Germinal center (tissue), 1 donor: ENCODE results near the gene ADCY7.

Experiments
- DNase-seq: peaks from one replicate; pipeline ENCODE4 v3.0.0; 2012; ENCODE audit warnings: mixed read lengths, low spot score

ADCY7 gene

DNA sequence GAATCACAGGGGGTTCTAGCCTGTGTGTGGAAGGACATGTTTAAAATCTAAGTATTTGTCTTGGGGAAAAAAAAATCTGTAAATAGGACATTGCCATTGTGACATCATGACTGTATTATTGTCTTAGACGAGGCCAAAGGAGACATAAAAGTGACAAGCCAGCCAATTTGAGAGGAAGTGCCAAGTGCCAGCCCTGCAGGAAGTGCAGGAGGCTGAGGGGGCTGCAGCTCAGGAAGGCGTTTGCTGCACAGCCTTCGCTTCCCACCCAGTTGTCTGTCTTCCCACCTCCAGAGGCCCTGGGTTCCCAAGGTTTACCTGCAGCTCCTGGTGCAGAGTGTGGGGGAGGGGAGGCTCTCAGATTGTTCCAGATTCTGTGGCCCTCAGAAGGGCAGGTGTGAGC lies 1.3 kb downstream of the ADCY7 start:
- DNase-seq: no peak

DNA sequence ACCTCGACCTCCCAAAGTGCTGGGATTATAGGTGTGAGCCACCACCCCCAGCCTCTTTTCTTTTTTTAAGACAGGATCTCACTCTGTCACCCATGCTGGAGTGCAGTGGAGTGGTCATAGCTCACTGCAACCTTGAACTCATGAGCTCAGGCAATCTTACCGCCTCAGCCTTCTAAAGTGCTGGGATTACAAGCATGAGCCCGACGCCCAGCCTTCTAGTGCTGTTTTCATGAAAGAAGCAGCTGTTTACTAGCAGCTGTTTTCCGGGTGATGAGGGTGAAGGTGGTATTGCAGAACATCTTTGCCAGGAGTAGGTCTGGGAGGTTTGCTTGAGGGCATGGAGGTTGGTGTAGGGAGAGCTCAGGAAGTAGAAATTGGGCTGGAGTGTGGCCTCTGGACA lies 2.0 kb downstream of the ADCY7 start:
- no peak for DNase-seq

DNA sequence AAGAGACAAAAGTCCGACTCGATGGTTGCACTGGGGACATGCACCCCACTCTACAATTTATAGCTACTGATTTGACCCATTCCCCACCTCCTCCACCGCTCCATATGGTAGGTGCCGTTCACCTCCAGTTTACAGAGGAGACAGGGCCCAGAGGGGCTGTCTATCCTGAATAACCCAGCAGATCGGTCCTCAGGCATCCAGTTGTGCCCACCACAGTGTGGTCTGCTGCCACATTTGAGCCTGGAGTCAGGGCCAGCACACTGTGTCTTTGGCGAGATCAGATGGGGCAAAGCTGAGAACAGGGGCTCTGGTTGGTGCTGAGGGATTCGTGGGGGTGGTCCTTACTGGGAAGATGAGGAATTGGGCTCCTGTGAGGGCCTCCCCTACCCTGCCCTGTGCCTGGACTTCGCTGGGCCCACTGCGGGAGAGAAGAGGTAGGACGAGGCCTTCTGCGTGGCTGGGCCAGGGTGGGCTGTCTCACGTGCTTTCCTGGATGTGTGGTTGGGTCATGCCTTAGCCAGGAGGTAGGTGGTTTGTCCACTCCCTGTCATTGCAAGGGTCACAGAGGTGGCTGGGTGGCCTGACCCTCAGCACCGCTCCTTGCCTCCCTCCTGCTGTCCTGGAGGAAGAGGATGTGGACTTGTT lies 2.8 kb downstream of the ADCY7 start:
- no peak for DNase-seq

DNA sequence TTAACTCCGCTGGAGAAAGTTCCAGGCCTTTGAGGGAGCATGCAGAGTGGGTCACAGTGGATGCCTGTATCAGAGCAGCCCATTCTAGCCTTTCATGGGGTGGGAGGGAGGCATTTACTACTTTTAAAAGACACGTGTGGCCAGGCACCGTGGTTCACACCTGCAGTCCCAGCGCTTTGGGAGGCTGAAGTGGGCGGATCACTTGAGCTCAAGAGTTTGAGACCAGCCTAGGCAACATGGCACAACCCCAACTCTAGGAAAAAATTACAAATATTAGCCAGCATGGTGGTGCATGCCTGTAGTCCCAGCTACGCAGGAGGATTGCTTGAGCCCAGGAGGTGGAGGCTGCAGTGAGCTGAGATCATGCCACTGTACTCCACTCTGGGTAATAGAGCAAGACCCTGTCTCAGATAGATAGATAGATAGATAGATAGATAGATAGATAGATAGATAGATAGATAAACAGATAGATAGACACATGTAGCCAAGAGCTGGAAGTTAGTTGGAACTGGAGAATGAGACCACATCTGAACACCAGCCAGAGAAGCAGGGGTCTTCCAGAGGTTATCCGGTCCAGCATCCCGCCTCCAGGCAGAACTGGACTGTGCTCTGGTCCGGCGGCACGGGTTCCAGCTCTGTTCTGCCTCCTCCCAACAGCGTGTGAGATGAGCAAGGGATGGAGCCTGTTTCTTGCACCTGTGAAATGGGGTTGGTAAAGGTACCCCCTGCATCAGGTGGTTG lies 3.6 kb downstream of the ADCY7 start:
- DNase-seq: no peak

DNA sequence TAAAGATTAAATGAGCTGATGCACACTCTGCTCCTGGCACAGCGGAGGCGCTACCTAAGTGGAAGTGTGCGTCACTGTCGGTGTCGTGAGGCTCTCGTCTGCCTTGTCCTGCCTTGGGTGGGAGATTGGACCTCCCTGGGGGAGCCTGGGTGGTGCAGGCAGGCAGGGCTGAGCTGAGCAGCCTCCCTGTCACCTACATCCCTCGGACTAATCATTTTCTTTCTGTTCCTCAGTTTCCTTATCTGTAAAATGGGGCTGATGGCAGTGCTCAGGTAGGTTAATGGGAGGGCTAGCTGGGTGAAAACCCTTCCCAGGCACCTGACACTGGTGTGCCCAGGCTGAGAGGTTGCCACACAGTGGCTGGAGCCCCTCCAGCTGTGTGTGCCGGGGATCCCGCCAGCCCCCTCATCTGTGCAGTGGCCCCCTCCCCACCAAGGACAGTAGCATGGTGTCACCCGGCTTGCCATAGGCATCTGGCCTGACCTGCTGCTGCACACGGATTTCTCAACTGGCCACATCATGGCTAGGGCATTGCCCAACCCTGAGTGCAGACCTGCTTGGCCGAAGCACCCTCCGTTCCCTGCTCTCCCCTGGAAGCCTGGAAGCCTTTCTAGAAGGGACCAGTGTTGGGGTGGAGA lies 4.3 kb downstream of the ADCY7 start:
- DNase-seq: no peak

DNA sequence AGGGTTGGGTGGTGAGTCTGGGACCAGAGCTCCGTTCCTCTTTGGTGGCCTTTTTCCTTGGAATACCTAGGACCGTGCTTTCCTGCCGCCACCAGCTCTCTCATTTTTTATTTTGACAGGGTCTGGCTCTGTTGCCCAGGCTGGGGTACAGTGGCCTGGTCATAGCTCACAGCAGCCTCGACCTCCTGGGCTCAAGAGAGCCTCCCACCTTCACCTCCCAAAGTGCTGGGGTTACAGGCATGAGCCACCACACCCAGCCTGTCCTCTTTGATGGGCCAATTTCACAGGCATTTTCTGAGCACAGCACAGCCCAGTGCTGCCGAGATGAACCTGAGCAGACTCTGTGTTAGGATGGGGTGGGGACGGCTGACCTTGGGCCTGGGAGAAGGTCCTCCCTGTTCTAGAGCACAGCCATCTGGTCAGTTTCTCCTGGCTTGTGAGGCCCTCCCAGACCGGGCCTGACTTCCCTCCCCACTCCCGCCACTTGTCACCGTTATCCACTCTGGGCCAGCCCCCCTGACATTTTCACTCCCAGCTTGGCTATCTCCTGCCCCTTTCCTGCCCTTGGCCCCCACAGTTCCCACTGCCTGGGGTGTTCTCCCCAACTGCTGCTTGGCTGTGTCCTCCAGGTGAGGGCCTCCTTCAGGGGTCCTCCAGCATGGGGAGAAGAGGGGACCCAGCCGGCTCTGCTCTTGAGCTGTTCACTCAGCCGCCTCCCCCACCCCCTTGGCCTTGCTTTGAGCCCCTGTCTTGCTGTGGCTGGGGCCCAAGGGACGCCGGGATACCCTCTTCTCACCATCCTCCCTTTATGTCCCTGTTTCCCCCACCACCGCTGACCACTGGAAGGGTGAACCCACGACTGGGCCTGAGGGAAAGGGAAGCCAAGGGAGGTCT lies 5.0 kb downstream of the ADCY7 start:
- no peak for DNase-seq

DNA sequence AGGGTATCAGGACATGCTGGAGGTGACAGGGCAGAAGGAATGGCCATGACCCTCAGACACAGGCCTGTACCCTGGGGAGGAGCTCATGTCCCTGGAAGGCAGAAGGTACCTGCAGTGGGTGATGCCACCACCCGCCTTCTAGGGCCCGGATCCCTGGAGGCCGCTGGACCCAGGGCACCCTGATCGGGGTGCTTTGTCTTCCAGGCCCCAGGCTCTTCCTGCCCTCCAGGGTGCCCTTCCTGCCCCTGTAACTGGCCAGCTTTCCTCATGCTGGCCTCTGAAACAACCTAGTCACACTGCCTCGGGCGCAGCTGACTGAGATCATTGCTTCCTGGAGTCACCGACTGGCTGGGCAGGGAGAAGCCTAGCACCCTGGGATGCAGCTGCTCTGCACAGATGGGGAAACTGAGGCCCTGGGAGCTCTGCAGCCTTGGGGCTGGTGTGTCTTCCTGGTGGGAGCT lies 5.8 kb downstream of the ADCY7 start:
- DNase-seq: no peak

DNA sequence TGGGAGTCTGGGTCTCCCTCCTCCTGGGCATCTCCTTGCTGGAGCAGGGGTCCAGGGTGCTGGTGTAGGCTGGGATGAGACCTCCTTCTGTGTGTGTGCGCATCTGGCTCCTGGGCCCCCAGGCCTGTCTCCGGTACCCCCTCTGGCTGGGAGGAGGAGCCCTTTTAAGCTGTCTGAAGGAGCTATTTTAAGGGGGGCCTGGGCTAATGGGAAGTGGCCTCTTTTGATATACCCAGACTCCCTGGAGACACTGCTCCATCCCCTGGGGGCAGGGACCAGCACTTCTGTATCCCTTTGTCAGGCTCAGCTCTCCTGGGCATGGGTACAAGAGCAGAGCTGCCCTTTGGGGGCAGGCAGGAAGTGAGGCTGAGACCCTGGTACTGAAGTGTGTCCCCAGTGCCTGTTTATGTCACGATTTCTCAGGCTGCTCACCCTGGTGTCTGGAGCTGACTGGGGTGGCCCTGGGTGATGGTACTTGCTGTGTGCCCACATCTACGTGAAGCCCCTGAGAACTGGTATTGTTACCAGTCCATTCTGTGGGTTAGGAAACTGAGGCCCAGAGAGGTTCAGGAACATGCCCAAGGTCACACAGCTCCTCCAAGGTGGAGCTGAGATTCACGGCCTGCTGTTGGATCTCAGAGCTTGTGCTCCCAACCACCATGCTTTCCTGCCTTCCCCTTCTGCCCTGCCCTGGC lies 6.5 kb downstream of the ADCY7 start:
- no peak for DNase-seq

DNA sequence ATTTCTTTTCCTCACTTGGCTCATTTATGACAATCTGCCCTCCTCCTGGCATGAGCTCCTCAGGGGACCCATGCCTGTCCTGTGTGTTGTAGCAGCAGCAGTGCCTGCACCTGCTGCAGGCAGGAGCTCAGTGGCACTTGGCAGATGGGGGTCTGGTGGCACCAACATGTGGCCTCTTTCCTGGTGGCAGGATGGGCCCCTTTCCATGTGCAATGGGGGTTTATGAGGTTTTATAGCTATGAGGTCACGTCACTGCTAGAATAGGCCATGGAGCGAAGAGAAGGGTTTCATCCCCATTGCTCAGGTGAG lies 7.0 kb downstream of the ADCY7 start:
- no peak for DNase-seq

DNA sequence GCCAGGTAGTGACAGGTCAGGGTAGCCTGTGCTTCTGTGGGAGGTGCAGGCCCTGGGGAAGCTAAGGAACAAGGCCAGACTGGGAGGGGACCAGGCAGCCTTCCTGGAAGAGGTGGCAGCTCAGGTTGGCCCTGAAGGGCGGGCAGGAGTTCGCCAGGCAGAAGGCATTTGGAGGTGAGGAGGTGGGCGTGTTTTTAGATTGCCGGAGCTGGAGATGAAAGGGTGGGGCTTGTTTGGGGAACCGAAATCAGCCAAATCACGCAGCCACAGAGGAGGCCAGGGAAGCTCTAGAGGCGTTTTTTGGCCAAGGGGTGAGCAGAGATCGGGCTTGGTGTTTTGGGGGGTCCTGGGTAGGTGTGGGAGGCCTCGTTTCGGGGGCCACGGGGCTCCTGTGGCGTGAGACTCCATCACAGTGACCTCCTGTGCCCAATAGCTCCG lies 7.6 kb downstream of the ADCY7 start:
- DNase-seq: peak; percentile 87

DNA sequence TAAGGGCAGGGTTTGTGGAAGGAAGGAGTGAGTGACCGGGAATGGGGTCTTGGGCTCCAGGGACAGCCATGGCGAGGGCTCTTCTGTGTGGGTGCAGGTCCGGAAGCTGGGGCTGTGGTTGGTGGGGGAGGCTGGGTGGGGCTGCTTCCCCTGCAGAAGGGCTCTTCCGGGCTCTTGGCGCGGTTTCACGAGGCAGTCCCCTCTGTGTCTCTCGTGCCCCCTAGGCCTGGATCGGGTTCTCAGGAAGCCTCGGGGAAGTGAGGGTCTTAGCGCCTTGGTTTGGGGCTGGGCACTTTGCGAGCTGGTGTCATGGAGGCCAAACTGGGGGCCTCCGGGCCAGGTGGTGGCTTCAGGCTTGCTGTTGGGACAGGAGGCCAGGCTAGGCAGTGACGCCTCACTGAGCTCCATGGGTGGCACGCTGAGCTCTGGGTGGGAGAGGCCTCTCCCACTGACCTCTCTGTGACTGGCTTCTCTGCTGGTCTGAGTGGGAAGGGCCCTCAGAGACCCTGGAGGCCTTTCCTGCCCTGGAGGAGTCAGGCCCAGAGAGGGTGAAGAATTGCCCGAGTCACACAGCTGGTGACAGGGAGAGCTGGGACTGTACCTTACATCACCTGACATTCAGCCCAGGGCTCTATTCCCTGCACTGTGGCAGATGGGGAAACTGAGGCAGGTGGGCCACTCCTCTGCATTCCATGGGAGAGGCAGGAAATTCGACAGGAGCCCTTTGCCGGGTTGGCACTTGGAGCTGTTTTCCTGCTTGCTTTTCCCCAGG lies 8.2 kb downstream of the ADCY7 start:
- DNase-seq: peak; percentile 69

DNA sequence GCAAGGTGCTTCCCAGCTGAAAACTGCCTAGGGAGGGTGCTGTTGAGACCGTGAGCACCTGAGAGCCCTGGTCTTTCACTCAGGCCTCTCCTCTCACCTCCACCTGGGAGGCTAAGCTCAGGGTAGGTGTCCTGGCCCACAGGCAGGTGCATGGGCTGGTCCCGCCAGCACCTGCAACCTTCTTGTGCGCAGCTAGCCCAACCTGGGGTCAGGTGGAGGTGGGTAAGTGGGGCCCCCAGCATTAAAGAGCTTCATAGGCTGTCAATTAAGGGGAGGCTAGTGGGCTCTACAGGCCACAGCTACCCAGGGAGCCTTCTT lies 8.7 kb downstream of the ADCY7 start:
- DNase-seq: no peak

DNA sequence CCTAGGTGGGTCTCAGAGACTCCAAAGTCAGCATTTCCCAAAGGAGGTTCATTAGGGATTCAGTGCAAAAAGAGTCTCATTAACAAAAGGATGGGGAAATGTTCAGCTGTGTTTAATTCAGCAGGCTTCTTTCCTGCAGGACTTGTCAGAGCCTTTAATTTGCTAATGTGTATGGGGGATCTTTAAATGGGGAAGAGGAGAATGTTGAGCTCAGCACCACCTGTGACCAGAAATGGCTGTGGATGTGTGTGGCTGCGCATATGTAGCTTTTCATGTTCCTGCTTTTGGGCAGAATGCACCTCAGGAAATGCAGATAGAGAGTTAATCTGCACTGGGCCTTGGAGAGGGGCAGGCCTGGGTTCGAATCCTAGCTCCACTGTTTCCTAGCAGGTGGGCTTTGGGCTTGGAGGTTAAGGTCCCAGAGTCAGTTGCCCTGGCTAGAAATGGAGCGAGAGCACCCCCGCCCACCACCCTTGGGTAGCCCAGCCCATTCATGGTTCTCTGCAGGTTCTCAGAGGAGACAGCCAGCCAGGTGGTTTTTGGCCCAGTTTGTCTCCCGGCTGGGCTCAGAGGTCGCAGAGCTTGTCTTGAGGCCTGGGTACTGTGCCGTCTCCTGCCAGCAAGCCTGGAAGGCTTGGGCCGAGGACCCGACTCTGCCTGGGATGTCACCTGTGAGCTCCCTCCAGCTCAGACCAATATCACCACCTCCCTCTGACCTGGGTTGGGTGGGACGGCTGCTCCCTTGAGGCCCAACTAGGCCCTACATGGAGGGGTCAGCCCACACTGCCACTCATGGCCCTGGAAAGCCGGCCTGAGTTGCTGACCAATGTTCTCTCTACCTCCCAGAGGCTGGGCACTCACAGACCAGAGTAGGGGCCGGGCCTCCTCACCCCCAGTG lies 9.3 kb downstream of the ADCY7 start:
- no peak for DNase-seq

DNA sequence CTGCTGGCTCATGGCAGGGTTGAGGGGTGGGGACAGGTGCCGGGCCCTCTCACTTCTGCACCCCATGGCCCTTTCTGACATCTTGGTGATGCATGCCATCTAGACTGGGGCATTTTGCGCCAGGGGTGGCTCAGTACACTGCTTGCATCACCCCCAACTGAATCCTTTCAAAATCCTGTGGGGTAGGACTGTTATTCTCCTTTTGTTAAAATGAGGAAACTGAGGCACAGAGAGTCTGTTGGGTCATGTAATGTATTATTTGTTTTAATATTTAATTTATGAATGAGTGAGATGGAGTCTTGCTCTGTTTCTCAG lies 9.9 kb downstream of the ADCY7 start:
- no peak for DNase-seq

DNA sequence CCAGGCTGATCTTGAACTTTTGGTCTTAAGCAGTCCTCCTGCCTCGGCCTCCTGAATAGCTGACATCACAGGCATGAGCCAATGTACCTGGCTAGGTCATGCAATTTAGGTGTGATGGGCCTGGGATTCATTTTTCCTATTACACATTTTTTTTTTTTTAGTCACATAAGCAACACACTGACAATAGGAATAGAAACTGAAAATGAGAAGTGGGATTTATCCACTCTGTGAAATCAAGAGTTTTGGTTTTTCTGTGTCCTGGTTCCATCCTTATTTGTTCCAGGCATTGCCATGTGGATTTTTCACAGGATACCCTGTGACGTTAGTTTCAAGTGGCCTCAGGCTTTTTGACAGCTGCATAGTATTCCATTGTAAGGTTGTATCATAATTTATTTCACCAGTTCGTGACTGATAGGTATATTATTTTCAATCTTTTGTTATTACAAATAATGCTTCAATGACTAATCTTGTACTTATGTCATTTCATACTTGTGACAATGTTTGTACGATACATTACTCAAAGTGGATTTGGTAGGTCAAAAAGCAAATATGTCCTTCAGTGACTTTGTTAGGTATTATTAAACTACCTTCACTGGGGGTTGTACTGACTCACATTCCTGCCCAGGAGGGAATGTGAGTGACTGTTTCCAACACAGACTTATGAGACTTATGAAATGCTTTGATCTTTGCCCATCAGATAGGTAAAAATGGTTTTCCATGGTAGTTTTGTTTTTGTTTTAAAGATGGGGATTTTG lies 10.6 kb downstream of the ADCY7 start:
- no peak for DNase-seq

DNA sequence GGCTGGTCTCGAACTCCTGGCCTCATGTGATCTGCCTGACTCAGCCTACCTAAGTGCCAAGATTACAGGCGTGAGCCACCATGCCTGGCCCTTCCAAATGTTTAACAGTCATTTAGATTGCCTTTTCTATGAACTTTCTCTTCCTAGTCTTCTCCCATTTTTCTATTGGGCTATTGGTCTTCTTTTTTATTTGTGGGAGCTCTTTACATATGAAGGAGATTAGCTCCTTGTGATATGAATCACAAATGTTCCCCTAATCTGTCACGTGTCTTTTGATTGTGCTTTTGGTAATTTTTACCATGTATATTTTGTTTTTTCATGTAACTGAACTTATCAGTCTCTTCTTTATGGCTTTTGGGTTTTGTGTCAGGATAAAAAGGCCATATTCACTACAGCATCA lies 11.9 kb downstream of the ADCY7 start:
- no peak for DNase-seq

DNA sequence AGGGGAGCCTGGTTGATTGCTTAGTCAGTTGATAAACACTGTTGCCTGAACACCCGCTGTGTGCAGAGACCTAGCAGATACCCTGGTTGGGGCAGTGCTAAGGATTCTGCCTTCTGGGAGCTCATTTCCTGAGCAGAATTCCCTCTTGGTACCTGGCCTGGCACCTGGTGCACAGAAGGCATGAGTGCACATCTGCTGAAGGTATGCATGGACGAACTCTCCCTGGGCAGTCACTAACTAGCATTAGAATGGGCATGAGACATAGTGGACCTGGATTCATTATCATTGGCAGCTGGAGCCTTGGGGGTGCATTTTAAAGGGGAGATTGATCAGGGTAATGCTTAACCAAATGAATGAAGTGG lies 13.1 kb downstream of the ADCY7 start:
- DNase-seq: no peak

DNA sequence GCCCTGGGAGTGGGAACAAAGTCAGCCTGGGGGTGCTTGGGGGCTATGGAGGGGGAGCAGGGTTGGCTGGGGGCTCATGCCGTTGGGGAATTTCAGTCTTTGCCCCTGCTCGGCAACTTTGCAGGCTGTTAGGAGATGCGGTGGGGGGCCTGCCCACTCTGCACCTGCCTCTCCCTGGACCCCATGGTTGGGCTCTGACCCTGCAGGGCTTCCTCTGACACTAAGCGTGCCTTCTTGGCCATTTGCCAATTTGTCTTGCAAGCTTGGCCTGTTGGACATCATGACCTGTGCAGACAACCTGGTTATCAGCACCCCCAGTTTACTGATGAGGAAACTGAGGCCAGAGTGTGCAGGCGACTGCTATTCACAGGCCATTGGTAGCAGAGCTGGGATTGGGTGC lies 14.6 kb downstream of the ADCY7 start:
- no peak for DNase-seq

DNA sequence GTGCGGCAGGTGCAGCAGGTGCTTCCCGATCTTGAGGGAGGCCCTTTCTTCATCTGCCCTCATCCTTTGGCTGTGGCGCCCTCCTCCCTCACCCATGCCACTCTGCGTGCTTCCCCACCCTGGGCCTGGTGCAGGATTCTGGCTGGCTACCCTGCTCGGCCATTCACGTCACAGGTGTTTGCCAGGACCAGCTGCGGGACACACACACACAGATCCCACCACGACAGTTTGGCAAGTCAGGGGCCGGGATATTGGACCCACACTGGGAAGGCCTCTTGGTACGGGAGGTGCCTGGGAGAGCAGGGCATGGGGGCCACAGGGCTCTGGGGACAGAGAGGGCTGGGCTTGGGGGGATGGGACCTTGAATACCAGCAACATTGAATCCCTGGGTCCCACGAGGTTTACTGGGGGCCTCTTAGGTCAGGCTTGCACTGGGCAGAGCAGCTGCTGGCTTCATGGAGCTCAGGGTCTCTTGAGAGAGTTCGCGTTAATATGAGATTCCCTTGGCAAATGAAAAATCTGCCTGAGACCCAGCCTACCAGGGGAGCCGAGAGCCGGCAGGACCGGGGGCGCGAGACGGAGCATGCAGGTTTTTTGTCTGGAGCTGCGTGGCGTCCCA lies 15.1 kb downstream of the ADCY7 start:
- DNase-seq: no peak
